KBM-7 (cell line): Measurements from ENCODE around the gene MUCL3.

ENCODE experiments used
- DNase-seq: peaks from one replicate; pipeline ENCODE4 v3.0.0-alpha.2; 2015
- in situ Hi-C: fragments of 300-500 bp; cut with MboI; formaldehyde crosslinking; loops from 2 replicates; pipeline ENCODE4 v1.14.3; 2020; ENCODE audit warnings: low sequenced_read_pairs, low pct_unique_long_range_greater_than_20kb, mixed read lengths

MUCL3 gene

GRCh38 chr6:30931969-30932645 is 8.7 kb upstream of the MUCL3 start, which contains the start of gene SFTA2:
SFTA2 (minus strand) TSS chr6:30932170; CDS start chr6:30932096, 74 bp downstream.
- in situ Hi-C loops: loop anchor here (25.0 kb wide), 1 partner anchor 105 kb away; no protein-coding TSS in a partner anchor
- no peak for DNase-seq

- in situ Hi-C loops: loop anchor here (25.0 kb wide), 1 partner anchor 104 kb away; no protein-coding TSS in a partner anchor
- no peak for DNase-seq
Measured at GRCh38 chr6:30932665-30933365, 8.0 kb upstream of the MUCL3 start.

GRCh38 chr6:30935018-30935417 is 5.8 kb upstream of the MUCL3 start:
- DNase-seq: no peak
- in situ Hi-C loops: loop anchor here (25.0 kb wide), 1 partner anchor 102 kb away; no protein-coding TSS in a partner anchor

DNA sequence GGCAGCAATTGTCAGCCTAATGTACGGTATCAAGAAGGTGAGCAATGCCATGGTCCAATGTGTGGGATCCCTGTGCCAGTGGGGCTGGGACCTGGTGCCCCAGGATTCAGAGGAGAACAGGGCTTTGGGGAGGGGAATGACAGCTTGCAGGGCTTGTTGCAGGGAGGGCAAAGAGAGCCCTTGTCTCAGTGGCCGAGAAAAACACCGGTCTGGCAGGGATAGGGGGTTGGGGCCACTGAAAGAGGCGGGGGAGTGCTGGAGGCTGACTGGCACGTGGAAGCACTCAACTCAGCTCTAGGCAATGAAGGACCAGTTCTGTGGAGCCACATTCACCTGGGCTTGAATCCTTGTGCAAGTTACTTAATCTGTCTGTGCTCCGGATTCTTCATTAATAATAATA is 3.5 kb upstream of the MUCL3 start:
- in situ Hi-C loops: loop anchor here (25.0 kb wide), 1 partner anchor 100 kb away; no protein-coding TSS in a partner anchor
- DNase-seq: no peak

- DNase-seq: no peak
- in situ Hi-C loops: loop anchor here (25.0 kb wide), 1 partner anchor 99 kb away; no protein-coding TSS in a partner anchor
Measured at GRCh38 chr6:30938730-30939129, 2.0 kb upstream of the MUCL3 start.

GRCh38 chr6:30939473-30939872 is 1.3 kb upstream of the MUCL3 start:
- no peak for DNase-seq
- in situ Hi-C loops: loop anchor here (25.0 kb wide), 1 partner anchor 98 kb away; no protein-coding TSS in a partner anchor

DNA sequence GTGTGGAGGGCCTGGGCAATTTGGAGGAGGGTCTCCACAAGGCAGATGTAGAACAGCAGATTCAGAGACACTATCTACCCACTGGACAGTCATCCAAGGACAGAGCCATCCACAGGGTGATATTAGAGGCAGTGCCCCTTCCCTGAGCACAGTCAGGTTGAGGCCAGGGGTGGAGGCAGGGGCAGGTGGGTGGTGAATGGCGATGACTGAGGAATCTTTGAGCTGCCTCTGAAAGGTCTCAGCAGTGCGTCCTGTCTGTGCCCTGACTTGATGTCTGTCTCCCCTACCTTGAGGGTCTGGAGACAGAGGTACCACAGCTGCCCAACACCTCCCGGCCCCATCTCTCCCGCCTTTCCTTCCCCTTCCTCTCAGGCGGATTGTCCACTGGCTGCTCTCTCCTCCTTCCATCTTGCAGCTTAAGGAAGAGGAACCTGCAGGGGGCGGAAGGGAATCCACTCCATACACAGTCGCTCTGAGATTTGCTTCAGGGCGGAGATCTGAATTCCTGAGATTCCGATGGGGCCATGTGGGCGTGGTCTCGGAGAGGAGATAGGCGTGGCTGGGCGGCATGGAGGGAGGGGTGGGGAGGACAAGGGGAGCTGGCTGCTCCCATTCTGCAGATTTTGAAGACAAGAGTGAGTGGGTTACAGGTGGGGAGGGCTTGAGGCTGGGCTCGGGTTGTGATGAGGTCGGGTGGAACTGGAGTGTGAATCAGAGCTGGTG is 1.7 kb downstream of the MUCL3 start:
- DNase-seq: peak; percentile 23
- in situ Hi-C loops: loop anchor here (25.0 kb wide), 1 partner anchor 95 kb away; no protein-coding TSS in a partner anchor

- DNase-seq: no peak
- in situ Hi-C loops: loop anchor here (25.0 kb wide), 1 partner anchor 93 kb away; no protein-coding TSS in a partner anchor
Measured at GRCh38 chr6:30944051-30944450, 3.3 kb downstream of the MUCL3 start.

- in situ Hi-C loops: loop anchor here (25.0 kb wide), 1 partner anchor 92 kb away; no protein-coding TSS in a partner anchor
- no peak for DNase-seq
Measured at GRCh38 chr6:30945281-30945680, 4.5 kb downstream of the MUCL3 start.

DNA sequence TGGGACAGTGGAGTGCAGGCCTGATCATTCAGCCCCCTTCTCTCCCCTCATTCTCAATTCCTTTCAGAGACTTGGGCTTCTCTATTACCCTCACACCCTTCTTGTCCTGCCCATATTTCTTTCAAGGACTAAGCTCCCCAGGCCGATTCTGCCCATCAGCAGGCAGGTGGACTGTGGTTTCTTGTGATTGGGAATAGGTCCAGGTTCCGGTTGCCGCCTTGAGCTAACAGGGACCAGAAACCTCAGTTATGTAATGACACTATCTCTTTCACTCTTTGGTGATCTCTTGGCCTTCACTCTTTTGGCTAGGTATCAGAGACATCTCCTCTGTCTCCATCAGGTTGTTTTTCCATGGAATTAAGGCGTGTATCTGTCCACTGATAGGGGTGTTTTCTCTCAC is 6.5 kb downstream of the MUCL3 start:
- no peak for DNase-seq
- in situ Hi-C loops: loop anchor here (25.0 kb wide), 1 partner anchor 90 kb away; no protein-coding TSS in a partner anchor

- in situ Hi-C loops: loop anchor here (25.0 kb wide), 1 partner anchor 88 kb away; no protein-coding TSS in a partner anchor
- DNase-seq: no peak
Measured at GRCh38 chr6:30948811-30949210, 8.0 kb downstream of the MUCL3 start.

DNA sequence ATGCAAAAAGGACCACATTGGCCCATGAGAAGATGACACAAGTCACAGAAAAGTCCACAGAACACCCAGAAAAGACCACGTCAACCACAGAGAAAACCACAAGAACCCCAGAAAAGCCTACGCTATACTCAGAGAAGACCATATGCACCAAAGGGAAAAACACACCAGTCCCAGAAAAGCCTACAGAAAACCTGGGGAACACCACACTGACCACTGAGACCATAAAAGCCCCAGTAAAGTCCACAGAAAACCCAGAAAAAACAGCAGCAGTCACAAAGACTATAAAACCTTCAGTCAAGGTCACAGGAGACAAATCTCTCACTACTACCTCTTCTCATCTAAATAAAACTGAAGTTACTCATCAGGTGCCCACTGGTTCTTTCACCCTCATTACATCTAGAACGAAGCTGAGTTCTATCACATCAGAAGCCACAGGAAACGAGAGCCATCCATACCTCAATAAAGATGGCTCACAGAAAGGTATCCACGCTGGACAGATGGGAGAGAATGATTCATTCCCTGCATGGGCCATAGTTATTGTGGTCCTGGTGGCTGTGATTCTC is 11.2 kb downstream of the MUCL3 start:
- in situ Hi-C loops: no loop called here
- no peak for DNase-seq

GRCh38 chr6:30954631-30955366 is 14.0 kb downstream of the MUCL3 start:
- no peak for DNase-seq
- in situ Hi-C loops: no loop called here

DNA sequence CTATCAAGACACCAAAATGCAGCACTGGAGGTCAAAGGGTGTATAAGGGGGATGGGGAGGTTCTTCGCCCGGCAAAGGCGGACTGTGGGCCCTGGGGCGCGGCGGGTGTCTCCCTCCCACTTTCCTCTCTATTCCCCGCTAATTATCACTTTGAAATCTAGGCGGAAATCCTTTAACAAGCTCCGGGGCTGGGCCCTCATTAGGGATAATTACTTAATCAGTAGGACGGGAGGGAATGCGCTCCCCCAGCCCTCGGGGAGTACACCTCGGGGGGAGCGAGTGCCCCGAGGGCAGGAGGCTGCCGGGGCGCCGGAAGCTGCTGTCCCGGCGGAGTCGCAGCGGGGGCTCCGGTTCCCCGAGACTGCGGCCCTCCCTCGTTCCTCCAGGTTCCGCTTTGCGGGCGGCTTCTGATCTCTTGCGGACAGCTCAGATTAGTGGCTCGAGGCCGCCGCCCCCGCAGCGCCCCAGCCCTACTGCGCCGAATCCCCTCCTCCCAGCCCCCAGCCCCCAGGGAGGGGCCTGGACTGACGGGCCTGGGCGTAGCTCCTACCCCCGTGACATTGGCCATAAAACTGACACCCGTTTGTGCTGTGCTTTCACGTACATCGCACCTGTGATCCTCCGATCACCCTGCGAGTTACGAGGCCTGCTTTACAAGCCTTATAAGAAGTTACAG is 14.7 kb downstream of the MUCL3 start:
- in situ Hi-C loops: no loop called here
- DNase-seq: peak; percentile 74

- in situ Hi-C loops: no loop called here
- no peak for DNase-seq
Measured at GRCh38 chr6:30957716-30958115, 16.9 kb downstream of the MUCL3 start.

GRCh38 chr6:30960907-30961673 is 20.3 kb downstream of the MUCL3 start:
- no peak for DNase-seq
- in situ Hi-C loops: no loop called here

DNA sequence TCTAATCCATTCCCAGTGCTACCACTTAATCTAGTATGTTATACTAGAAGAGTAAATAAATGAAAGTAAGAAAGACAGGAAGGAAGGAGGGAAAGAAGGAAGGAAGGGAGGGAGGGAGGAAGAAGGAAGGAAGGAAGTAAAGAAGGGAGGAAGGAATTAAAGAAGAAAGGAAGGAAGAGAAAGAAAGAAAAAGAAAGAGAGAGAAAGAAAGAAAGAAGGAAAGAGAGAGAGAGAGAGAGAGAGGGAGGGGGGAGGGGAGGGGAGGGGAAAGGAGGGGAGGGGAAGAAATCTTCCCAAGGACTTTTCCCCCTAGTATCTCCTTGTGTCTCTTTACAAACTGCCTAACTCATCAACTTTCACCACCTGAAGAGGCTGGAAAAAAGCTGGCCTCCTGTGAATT is 21.9 kb downstream of the MUCL3 start:
- in situ Hi-C loops: no loop called here

More for the DNA sequence above, 21.9 kb downstream of the MUCL3 start:
- no peak for DNase-seq
